Neural cell (in vitro differentiated cells): ENCODE measurements around the gene ADAMTS18. TPM values are rescaled to one million over a fixed set of nuclear protein-coding genes. Genes with fewer than 3 reads are reported as not detected.

ENCODE experiments used
- H2AFZ ChIP-seq: fragments of 200-600, 300-800 bp; sonication (generic), shearing (Covaris generic); 2 replicates; pipeline ENCODE4 v1.6.0; 2014; ENCODE audit warnings: low read depth, mild to moderate bottlenecking, antibody characterized with exemption, low read length, moderate library complexity
- H3F3A ChIP-seq: fragments of 200-600 bp; shearing (Covaris generic); 2 replicates; pipeline ENCODE4 v1.6.1; 2016; ENCODE audit warnings: mild to moderate bottlenecking, moderate library complexity, mixed read lengths, antibody characterized with exemption, low read length; ENCODE audit not compliant: insufficient read depth, poor library complexity, severe bottlenecking
- H3K27ac ChIP-seq: fragments of 200-600, 300-800 bp; sonication (generic), shearing (Covaris generic); 2 replicates; pipeline ENCODE4 v1.5.1; 2014; ENCODE audit warnings: mild to moderate bottlenecking, low read length, moderate library complexity
- H3K27me3 ChIP-seq: fragments of 300-800, 200-600 bp; sonication (generic), shearing (Covaris generic); 2 replicates; pipeline ENCODE4 v1.6.0; 2014; ENCODE audit warnings: mild to moderate bottlenecking, low read depth, low read length, moderate library complexity; ENCODE audit not compliant: insufficient read depth
- H3K36me3 ChIP-seq: fragments of 300-800, 200-600 bp; sonication (generic), shearing (Covaris generic); 2 replicates; pipeline ENCODE4 v1.5.1; 2014; ENCODE audit warnings: mild to moderate bottlenecking, antibody characterized with exemption, low read length, moderate library complexity; ENCODE audit not compliant: insufficient read depth
- H3K4me2 ChIP-seq: fragments of 300-800, 200-600 bp; sonication (generic), shearing (Covaris generic); 2 replicates; pipeline ENCODE4 v1.6.0; 2014; ENCODE audit warnings: mild to moderate bottlenecking, low read length
- H3K4me3 ChIP-seq: fragments of 300-800, 200-600 bp; sonication (generic), shearing (Covaris generic); 2 replicates; pipeline ENCODE4 v1.5.1; 2014; ENCODE audit warnings: mild to moderate bottlenecking, low read length, moderate library complexity
- H3K79me2 ChIP-seq: fragments of 200-600 bp; shearing (Covaris generic); replicated peaks from 2 replicates; pipeline ENCODE4 v1.6.0; 2014; ENCODE audit warnings: mild to moderate bottlenecking, low read length, moderate library complexity; ENCODE audit not compliant: insufficient read depth
- H3K9ac ChIP-seq: fragments of 300-800, 200-600 bp; sonication (generic), shearing (Covaris generic); 2 replicates; pipeline ENCODE4 v1.6.1; 2016; ENCODE audit warnings: mild to moderate bottlenecking, low read length, mixed read lengths
- H3K9me2 ChIP-seq: fragments of 200-600 bp; shearing (Covaris generic); 2 replicates; pipeline ENCODE4 v1.6.1; 2016; ENCODE audit warnings: mild to moderate bottlenecking, low read length, mixed read lengths; ENCODE audit not compliant: insufficient read depth
- H3K9me3 ChIP-seq: fragments of 200-600, 300-800 bp; sonication (generic), shearing (Covaris generic); 2 replicates; pipeline ENCODE4 v1.6.1; 2016; ENCODE audit warnings: mild to moderate bottlenecking, mixed run types, low read length, moderate library complexity, mixed read lengths
- H4K20me1 ChIP-seq: fragments of 200-600 bp; shearing (Covaris generic); 2 replicates; pipeline ENCODE4 v1.6.1; 2016; ENCODE audit warnings: mild to moderate bottlenecking, mixed run types; ENCODE audit not compliant: insufficient read depth
- CTCF ChIP-seq: fragments of 450-650 bp; IDR thresholded peaks from 2 replicates; pipeline ENCODE4 v1.5.1; 2014; ENCODE audit warnings: antibody characterized with exemption, mild to moderate bottlenecking, moderate library complexity; ENCODE audit not compliant: poor library complexity, severe bottlenecking
- EP300 ChIP-seq: fragments of 450-650 bp; conservative IDR thresholded peaks from 2 replicates; pipeline ENCODE4 v1.6.1; 2014; ENCODE audit warnings: antibody characterized with exemption, mild to moderate bottlenecking, moderate library complexity; ENCODE audit not compliant: poor library complexity, severe bottlenecking
- EZH2 ChIP-seq: fragments of 200-600, 300-800 bp; shearing (Covaris generic), sonication (generic); IDR thresholded peaks from 2 replicates; pipeline ENCODE4 v1.6.1; 2014; ENCODE audit warnings: antibody characterized with exemption, low read length, borderline replicate concordance, mild to moderate bottlenecking; ENCODE audit not compliant: insufficient read depth, poor library complexity, severe bottlenecking
- MXI1 ChIP-seq: fragments of 450-650 bp; conservative IDR thresholded peaks from 2 replicates; pipeline ENCODE4 v1.6.1; 2014; ENCODE audit warnings: antibody characterized with exemption, mild to moderate bottlenecking; ENCODE audit not compliant: poor library complexity, severe bottlenecking
- POLR2AphosphoS5 ChIP-seq: IDR thresholded peaks from 2 replicates; pipeline ENCODE4 v1.6.1; 2012
- RAD21 ChIP-seq: fragments of 450-650 bp; conservative IDR thresholded peaks from 2 replicates; pipeline ENCODE4 v1.6.1; 2014; ENCODE audit warnings: antibody characterized with exemption, mild to moderate bottlenecking, moderate library complexity
- REST ChIP-seq: IDR thresholded peaks from 2 replicates; pipeline ENCODE4 v1.6.1; 2012; ENCODE audit warnings: borderline replicate concordance
- SMC3 ChIP-seq: fragments of 450-650 bp; conservative IDR thresholded peaks from 2 replicates; pipeline ENCODE4 v1.6.1; 2014; ENCODE audit warnings: antibody characterized with exemption, mild to moderate bottlenecking, moderate library complexity; ENCODE audit not compliant: poor library complexity
- TAF1 ChIP-seq: IDR thresholded peaks from 2 replicates; pipeline ENCODE4 v1.6.1; 2012; ENCODE audit warnings: low read depth
- polyA plus RNA-seq: library from polyadenylated mRNA; depleted of rRNA; stranded (reverse); fragments of >200 nt; gene quantifications from 2 replicates; pipeline ENCODE4 v1.2.3, GENCODE V29; 2014

ADAMTS18 gene
- polyA plus RNA-seq, 1 donor from 2014 or later: 1.3 TPM

GRCh38 chr16:77300256-77300655, 134.6 kb downstream of the ADAMTS18 start:
- Histone ChIP-seq H4K20me1 (no peaks in the 10 kb centered on the region), H2AFZ (no peak overlapping the region), H3K9me3 (no peaks in the 10 kb centered on the region), H3F3A (no peaks in the 10 kb centered on the region), H3K36me3 (no peaks in the 10 kb centered on the region), H3K27ac (no peak overlapping the region), H3K4me3 (no peak overlapping the region), H3K79me2 (no peaks in the 10 kb centered on the region), H3K4me2 (no peak overlapping the region), H3K9ac (no peak overlapping the region), H3K27me3 (no peaks in the 10 kb centered on the region), H3K9me2 (no peaks in the 10 kb centered on the region)
- TF ChIP-seq REST (no peak), EZH2 (no peak), TAF1 (no peak), POLR2AphosphoS5 (no peak), MXI1 (no peak), CTCF (no peak), RAD21 (no peak), EP300 (no peak), SMC3 (no peak)

GRCh38 chr16:77299395-77299794, 135.4 kb downstream of the ADAMTS18 start:
- Histone ChIP-seq H3K36me3 (no peaks in the 10 kb centered on the region), H4K20me1 (no peaks in the 10 kb centered on the region), H3K9me2 (no peaks in the 10 kb centered on the region), H2AFZ (no peak overlapping the region), H3K27me3 (no peaks in the 10 kb centered on the region), H3K79me2 (no peaks in the 10 kb centered on the region), H3K4me3 (no peak overlapping the region), H3K9ac (no peak overlapping the region), H3F3A (no peaks in the 10 kb centered on the region), H3K27ac (no peak overlapping the region), H3K9me3 (no peaks in the 10 kb centered on the region), H3K4me2 (no peak overlapping the region)
- TF ChIP-seq POLR2AphosphoS5: no peak
- no peak for TF ChIP-seq REST
- no peak for TF ChIP-seq TAF1
- no peak for TF ChIP-seq EZH2
- TF ChIP-seq CTCF: no peak
- no peak for TF ChIP-seq RAD21
